Stimulated activated CD4-positive, alpha-beta T cell treated with anti-CD3 and anti-CD28 coated beads, Interleukin-2, amount 100 ng/mL, for 4 hours (primary cell): ENCODE data around the gene LCN2.
"Not testable (repeated sequence)": the region's sequence is repeated elsewhere in the genome, so short reads cannot be mapped to it uniquely, and the experiment has no call there.

Experiments
- DNase-seq: peaks from one replicate; pipeline ENCODE4 v3.0.0-alpha.2; 2020; ENCODE audit warnings: low read depth

The LCN2 gene

GRCh38 chr9:128149001-128149701 lies at the start of gene LCN2:
LCN2 (plus strand) TSS chr9:128149453; CDS start chr9:128149526, 73 bp downstream.
- DNase-seq: no peak

- no peak for DNase-seq
These were observed 49.2 kb upstream of the LCN2 start for GRCh38 chr9:128099932-128100491.

- no peak for DNase-seq
These were observed 48.7 kb upstream of the LCN2 start for GRCh38 chr9:128100581-128100980.

- DNase-seq: no peak
These were observed 48.0 kb upstream of the LCN2 start for GRCh38 chr9:128101231-128101661.

- no peak for DNase-seq
These were observed 47.6 kb upstream of the LCN2 start for GRCh38 chr9:128101690-128102089.

- DNase-seq: no peak
These were observed 47.1 kb upstream of the LCN2 start for GRCh38 chr9:128102196-128102595.

GRCh38 chr9:128102861-128103588 lies 46.2 kb upstream of the LCN2 start:
- no peak for DNase-seq

GRCh38 chr9:128103589-128103962 lies 45.7 kb upstream of the LCN2 start:
- no peak for DNase-seq

- no peak for DNase-seq
These were observed 45.1 kb upstream of the LCN2 start for GRCh38 chr9:128104171-128104618.

GRCh38 chr9:128105538-128106175 lies 43.6 kb upstream of the LCN2 start:
- DNase-seq: no peak

- DNase-seq: no peak
These were observed 42.9 kb upstream of the LCN2 start for GRCh38 chr9:128106181-128106939.

- no peak for DNase-seq
These were observed 42.2 kb upstream of the LCN2 start for GRCh38 chr9:128106940-128107467.

GRCh38 chr9:128107468-128108268 lies 41.6 kb upstream of the LCN2 start:
- no peak for DNase-seq

- DNase-seq: no peak
These were observed 40.8 kb upstream of the LCN2 start for GRCh38 chr9:128108269-128109049.

- DNase-seq: no peak
These were observed 40.1 kb upstream of the LCN2 start for GRCh38 chr9:128109050-128109709.

- not testable (repeated sequence) for DNase-seq
These were observed 37.5 kb upstream of the LCN2 start for GRCh38 chr9:128111726-128112125.

GRCh38 chr9:128113526-128114325 lies 35.5 kb upstream of the LCN2 start:
- no peak for DNase-seq

- DNase-seq: no peak
These were observed 34.7 kb upstream of the LCN2 start for GRCh38 chr9:128114326-128115186.
